ENCODE measurements around the gene ZC3H12C. TPM values are rescaled to one million over a fixed set of nuclear protein-coding genes. Genes with fewer than 3 reads are reported as not detected.

Gene ZC3H12C
- total and polyA plus RNA-seq, 8 donors, result 1.5 to 9.5 (median 4.1) TPM

DNA sequence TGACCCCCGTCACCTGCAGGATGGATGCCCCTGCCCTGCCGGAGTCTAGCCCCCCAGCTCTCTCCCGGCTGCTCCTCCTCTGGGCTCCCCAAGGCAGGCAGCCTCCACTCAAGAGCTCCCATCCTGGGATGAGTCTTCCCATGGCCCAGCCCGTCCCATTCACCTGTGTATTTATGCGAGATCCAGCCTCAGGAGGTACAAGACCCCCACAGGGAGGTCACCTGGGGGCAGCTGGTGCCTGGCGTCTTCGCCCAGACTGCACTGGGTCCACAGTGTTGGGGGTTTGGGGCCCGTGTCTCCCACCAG lies 43.0 kb upstream of the ZC3H12C start:
- 82 to 90% methylated on average over 8 of the region's 8 CpGs for WGBS, 2 donors
- FAIRE-seq, result no peak

GRCh38 chr11:110053848-110054414 lies 39.3 kb upstream of the ZC3H12C start:
- Histone ChIP-seq H3K4me3 (no peak overlapping the region), H3K27ac (no peak overlapping the region), H3K9me3 (no peaks in the 10 kb centered on the region), H3K4me1 (no peaks in the 10 kb centered on the region), H3K27me3 (no peaks in the 10 kb centered on the region), H3K36me3 (no peaks in the 10 kb centered on the region)
- WGBS, 2 donors, result 90 to 95% methylated on average over 11 of the region's 11 CpGs
- ATAC-seq (no peak), DNase-seq (no peak), FAIRE-seq (no peak)
- intact Hi-C loops (cut with DNase I), result no loop called here
- no peak for TF ChIP-seq CTCF (IDR thresholded peaks at IDR 0.05)

More for the DNA sequence above, 43.0 kb upstream of the ZC3H12C start:
- Histone ChIP-seq H3K27me3 (no peaks in the 10 kb centered on the region), H3K27ac (no peak overlapping the region), H3K36me3 (no peaks in the 10 kb centered on the region), H3K9me3 (no peaks in the 10 kb centered on the region), H3K4me3 (no peak overlapping the region), H3K4me1 (no peaks in the 10 kb centered on the region)
- ATAC-seq (no peak), DNase-seq (peak in 1 of 6 donors; percentile 50)
- intact Hi-C loops (cut with DNase I), result no loop called here
- no peak for TF ChIP-seq CTCF (IDR thresholded peaks at IDR 0.05)

- intact Hi-C loops (cut with DNase I), result no loop called here
- DNase-seq, result no peak
- Histone ChIP-seq H3K27ac (no peak overlapping the region), H3K9me3 (no peaks in the 10 kb centered on the region), H3K4me1 (peaks cover 0 to 2% (median 0%) of the 10 kb centered on the region in 3 donors), H3K36me3 (no peaks in the 10 kb centered on the region), H3K4me3 (no peak overlapping the region), H3K27me3 (no peaks in the 10 kb centered on the region)
- TF ChIP-seq CTCF (IDR thresholded peaks at IDR 0.05), result no peak
- no peak for ATAC-seq
- no peak for FAIRE-seq
- WGBS, 2 donors, result 80 to 83% methylated on average over 2 of the region's 2 CpGs
These were observed 36.2 kb upstream of the ZC3H12C start for GRCh38 chr11:110056956-110057355.

DNA sequence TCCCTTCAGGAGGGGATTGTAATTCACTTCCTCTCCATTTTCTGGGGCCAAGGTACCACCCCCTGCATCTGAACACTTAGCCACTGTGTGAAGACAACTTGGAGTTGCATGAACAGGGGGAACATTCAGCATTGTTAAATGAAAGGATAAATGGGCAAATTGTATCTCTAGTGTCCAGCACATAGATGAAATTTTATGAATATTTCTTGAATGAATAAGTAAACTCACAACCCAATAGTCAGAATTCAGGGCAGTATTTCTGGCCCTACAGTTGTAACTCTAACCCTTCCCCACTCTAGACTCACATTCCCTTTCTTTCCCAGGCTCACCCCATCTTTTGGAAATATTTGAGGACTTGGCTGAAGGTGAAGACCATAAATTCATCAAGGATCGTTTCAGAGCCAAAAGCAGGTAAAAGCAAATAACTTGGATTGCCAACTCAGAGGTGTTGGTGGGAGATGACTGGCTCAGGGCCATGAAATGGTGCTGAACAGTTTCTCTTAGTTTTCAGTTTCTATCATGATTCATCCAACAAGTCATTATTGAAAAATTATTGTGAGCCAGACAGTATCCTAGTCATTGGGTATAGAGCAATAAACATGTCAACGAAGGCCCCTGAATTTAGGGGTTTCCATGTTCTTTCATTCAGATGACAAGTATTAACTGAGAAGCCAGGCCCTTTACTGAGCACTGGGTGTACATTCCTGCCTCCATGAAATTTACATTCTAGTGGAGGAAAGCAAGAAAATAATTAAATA lies 33.3 kb upstream of the ZC3H12C start:
- no peak overlapping the region for H3K27ac ChIP-seq

More for the DNA sequence above, 33.3 kb upstream of the ZC3H12C start:
- 35 to 38% methylated on average over 2 of the region's 2 CpGs for WGBS, 2 donors
- no peak for DNase-seq
- Histone ChIP-seq H3K27me3 (no peaks in the 10 kb centered on the region), H3K9me3 (no peaks in the 10 kb centered on the region), H3K4me3 (no peak overlapping the region), H3K4me1 (peaks cover 0 to 2% (median 0%) of the 10 kb centered on the region in 3 donors), H3K36me3 (no peaks in the 10 kb centered on the region)
- intact Hi-C loops (cut with DNase I), result no loop called here
- peak in 2 of 4 donors; percentile 44 to 58 for ATAC-seq
- TF ChIP-seq CTCF (IDR thresholded peaks at IDR 0.05), result no peak
- FAIRE-seq, result no peak
